Fibroblast of gingiva (primary cell): ENCODE data around the gene ZGLP1.
A peak's percentile ranks its signal among the peaks of the same experiment; 100 is the strongest.

Source experiments
- DNase-seq: peaks from one replicate; pipeline ENCODE4 v3.0.0-alpha.2; 2011; ENCODE audit warnings: low read depth

The ZGLP1 gene

GRCh38 chr19:10277795-10278589 is 31.6 kb downstream of the ZGLP1 start:
- DNase-seq: no peak

- DNase-seq: no peak
Observed at GRCh38 chr19:10274589-10274988, 35.0 kb downstream of the ZGLP1 start.

GRCh38 chr19:10271543-10272086 is 38.0 kb downstream of the ZGLP1 start:
- no peak for DNase-seq

- peak; percentile 50 for DNase-seq
Observed at GRCh38 chr19:10270616-10271394, 38.8 kb downstream of the ZGLP1 start, which contains the start of gene ICAM1. TSS of gene ICAM1 (plus strand) at chr19:10271120. CDS start at chr19:10271160, 40 bp downstream.

- DNase-seq: no peak
Observed at GRCh38 chr19:10270180-10270615, 39.4 kb downstream of the ZGLP1 start.

GRCh38 chr19:10269333-10270179 is 40.1 kb downstream of the ZGLP1 start:
- peak; percentile 55 for DNase-seq

- no peak for DNase-seq
Observed at GRCh38 chr19:10268071-10268470, 41.5 kb downstream of the ZGLP1 start.

- DNase-seq: no peak
Observed at GRCh38 chr19:10266706-10267105, 42.9 kb downstream of the ZGLP1 start.

- DNase-seq: no peak
Observed at GRCh38 chr19:10262771-10263170, 46.8 kb downstream of the ZGLP1 start.

GRCh38 chr19:10260141-10260584 is 49.5 kb downstream of the ZGLP1 start:
- DNase-seq: no peak

- peak; percentile 74 for DNase-seq
Observed at GRCh38 chr19:10259162-10259905, 50.3 kb downstream of the ZGLP1 start.

- no peak for DNase-seq
Observed at GRCh38 chr19:10258080-10258710, 51.4 kb downstream of the ZGLP1 start.

GRCh38 chr19:10256970-10257615 is 52.5 kb downstream of the ZGLP1 start:
- no peak for DNase-seq

GRCh38 chr19:10256551-10256950 is 53.1 kb downstream of the ZGLP1 start:
- DNase-seq: no peak

- no peak for DNase-seq
Observed at GRCh38 chr19:10255358-10255757, 54.3 kb downstream of the ZGLP1 start.
